Mammary epithelial cell (primary cell): Measurements from ENCODE around the gene ARNT2.

ENCODE experiments used
- CTCF ChIP-seq, 2 donors: IDR thresholded peaks in 1 of 2; conservative IDR thresholded peaks in 1 of 2; 2 replicates each; pipeline ENCODE4 v1.5.1; 2011 to 2012; ENCODE audit warnings: inconsistent platforms in 2 of 2, low read length in 2 of 2, mild to moderate bottlenecking in 2 of 2, control low read depth in 1 of 2, low read depth in 1 of 2; ENCODE audit not compliant: insufficient read depth in 1 of 2; ENCODE audit errors: extremely low read depth in 1 of 2
- EZH2 ChIP-seq: IDR thresholded peaks from 2 replicates; pipeline ENCODE4 v1.6.1; 2012; ENCODE audit warnings: low read length, inconsistent platforms, borderline replicate concordance

- no peak for TF ChIP-seq CTCF (conservative IDR thresholded peaks at IDR 0.05 in 1 of 2, IDR thresholded peaks at IDR 0.05 in 1 of 2; ENCODE audit: extremely low read depth in 1 of 2, insufficient read depth in 1 of 2, low read depth in 1 of 2, low read length in 2 of 2)
- no peak for TF ChIP-seq EZH2
Measured at GRCh38 chr15:80638553-80639167, 234.5 kb downstream of the ARNT2 start.
